ENCODE results near the gene GRK1.
"Not testable (repeated sequence)": the region's sequence is repeated elsewhere in the genome, so short reads cannot be mapped to it uniquely, and the experiment has no call there.

Gene GRK1

GRCh38 chr13:113666329-113666670 is 719 bp upstream of the GRK1 start:
- no peak for DNase-seq

GRCh38 chr13:113667771-113668490 is 912 bp downstream of the GRK1 start:
- DNase-seq, result no peak

- no peak for DNase-seq
Observed at GRCh38 chr13:113668491-113668971, 1.5 kb downstream of the GRK1 start.

GRCh38 chr13:113669231-113669754 is 2.3 kb downstream of the GRK1 start:
- DNase-seq, result no peak

- DNase-seq, result no peak
Observed at GRCh38 chr13:113669755-113670341, 2.8 kb downstream of the GRK1 start.

- no peak for DNase-seq
Observed at GRCh38 chr13:113670541-113670940, 3.5 kb downstream of the GRK1 start.

- DNase-seq, result no peak
Observed at GRCh38 chr13:113671066-113672001, 4.3 kb downstream of the GRK1 start.

- no peak for DNase-seq
Observed at GRCh38 chr13:113672002-113672651, 5.1 kb downstream of the GRK1 start.

- no peak for DNase-seq
Observed at GRCh38 chr13:113722921-113723320, 55.9 kb downstream of the GRK1 start.

- no peak for DNase-seq
Observed at GRCh38 chr13:113723410-113724015, 56.5 kb downstream of the GRK1 start.

GRCh38 chr13:113724016-113724758 is 57.2 kb downstream of the GRK1 start:
- no peak for DNase-seq

- peak; percentile 59 to 71 for DNase-seq
Observed at GRCh38 chr13:113724780-113725315, 57.8 kb downstream of the GRK1 start.

- not testable (repeated sequence) for DNase-seq
Observed at GRCh38 chr13:113725329-113726105, 58.5 kb downstream of the GRK1 start.

- not testable (repeated sequence) for DNase-seq
Observed at GRCh38 chr13:113726106-113726821, 59.2 kb downstream of the GRK1 start.

GRCh38 chr13:113726961-113727411 is 60.0 kb downstream of the GRK1 start:
- no peak for DNase-seq

- DNase-seq, result no peak
Observed at GRCh38 chr13:113728571-113729054, 61.6 kb downstream of the GRK1 start.

GRCh38 chr13:113729187-113730019 is 62.4 kb downstream of the GRK1 start:
- no peak for DNase-seq

- DNase-seq, result no peak
Observed at GRCh38 chr13:113730258-113730691, 63.3 kb downstream of the GRK1 start.

Measured in hippocampal formation (tissue), 2 donors.